HG03460 (cell line): Measurements from ENCODE around the gene TRAPPC5.
A peak's percentile ranks its signal among the peaks of the same experiment; 100 is the strongest.

Experiments
- ATAC-seq: cut with Tn5 transposase; IDR thresholded peaks from one replicate; pipeline ENCODE4 v1.9.1; 2021; ENCODE audit not compliant: unreplicated experiment

Gene TRAPPC5

GRCh38 chr19:7699003-7699402 lies 18.4 kb downstream of the TRAPPC5 start:
- no peak for ATAC-seq

GRCh38 chr19:7699417-7700401 lies 19.1 kb downstream of the TRAPPC5 start:
- ATAC-seq, result no peak

GRCh38 chr19:7701049-7701653 lies 20.5 kb downstream of the TRAPPC5 start:
- no peak for ATAC-seq

GRCh38 chr19:7701654-7702457 lies 21.2 kb downstream of the TRAPPC5 start, which contains the start of gene FCER2:
Gene FCER2, minus strand, starts transcription at chr19:7702131. Its CDS starts 2,371 bp downstream, at chr19:7699760.
- peak; percentile 45 for ATAC-seq

GRCh38 chr19:7703332-7703731 lies 22.7 kb downstream of the TRAPPC5 start:
- ATAC-seq, result no peak

- no peak for ATAC-seq
Observed at GRCh38 chr19:7704280-7705060, 23.8 kb downstream of the TRAPPC5 start.

GRCh38 chr19:7705387-7706187 lies 25.0 kb downstream of the TRAPPC5 start:
- peak; percentile 41 for ATAC-seq

- ATAC-seq, result no peak
Observed at GRCh38 chr19:7706188-7706954, 25.7 kb downstream of the TRAPPC5 start.

GRCh38 chr19:7706955-7707456 lies 26.4 kb downstream of the TRAPPC5 start:
- ATAC-seq, result no peak

GRCh38 chr19:7709932-7710460 lies 29.4 kb downstream of the TRAPPC5 start:
- no peak for ATAC-seq

GRCh38 chr19:7710616-7711015 lies 30.0 kb downstream of the TRAPPC5 start:
- no peak for ATAC-seq

GRCh38 chr19:7715671-7716070 lies 35.0 kb downstream of the TRAPPC5 start:
- ATAC-seq, result no peak

- ATAC-seq, result no peak
Observed at GRCh38 chr19:7716762-7717161, 36.1 kb downstream of the TRAPPC5 start.

- ATAC-seq, result no peak
Observed at GRCh38 chr19:7718668-7719067, 38.0 kb downstream of the TRAPPC5 start.

GRCh38 chr19:7720351-7720750 lies 39.7 kb downstream of the TRAPPC5 start:
- ATAC-seq, result no peak

GRCh38 chr19:7722231-7722651 lies 41.6 kb downstream of the TRAPPC5 start:
- peak; percentile 60 for ATAC-seq

- no peak for ATAC-seq
Observed at GRCh38 chr19:7725791-7726190, 45.2 kb downstream of the TRAPPC5 start.

GRCh38 chr19:7729211-7729610 lies 48.6 kb downstream of the TRAPPC5 start:
- ATAC-seq, result no peak
